Nephron (organoid): ENCODE data around the gene CASS4.
"Not testable (repeated sequence)": the region's sequence is repeated elsewhere in the genome, so short reads cannot be mapped to it uniquely, and the experiment has no call there.

Experiments used
- H3K27ac Mint-ChIP-seq, 3 experiments: 2 replicates each; pipeline ENCODE4 v1.8.0; 2020; ENCODE audit warnings: mixed read lengths in 3 of 3, mild to moderate bottlenecking in 2 of 3, moderate library complexity in 1 of 3
- H3K27me3 Mint-ChIP-seq: 2 replicates; pipeline ENCODE4 v1.8.0; 2021; ENCODE audit warnings: low read depth, mild to moderate bottlenecking, moderate library complexity, mixed read lengths
- H3K36me3 Mint-ChIP-seq: 2 replicates; pipeline ENCODE4 v1.8.0; 2020; ENCODE audit warnings: low read depth, mixed read lengths
- H3K4me1 Mint-ChIP-seq: 2 replicates; pipeline ENCODE4 v1.8.0; 2020; ENCODE audit warnings: mixed read lengths
- H3K4me3 Mint-ChIP-seq, 3 experiments: 2 replicates each; pipeline ENCODE4 v1.8.0; 2020; ENCODE audit warnings: mild to moderate bottlenecking in 3 of 3, mixed read lengths in 3 of 3, moderate library complexity in 2 of 3
- H3K9me3 Mint-ChIP-seq: 2 replicates; pipeline ENCODE4 v1.8.0; 2020; ENCODE audit warnings: mixed read lengths
- CTCF ChIP-seq, 3 experiments: fragments of 200-600 bp; sonication (generic); IDR thresholded peaks; one replicate each; pipeline ENCODE4 v1.5.0; 2021; ENCODE audit warnings: antibody characterized with exemption in 3 of 3; ENCODE audit not compliant: unreplicated experiment in 3 of 3

The CASS4 gene

DNA sequence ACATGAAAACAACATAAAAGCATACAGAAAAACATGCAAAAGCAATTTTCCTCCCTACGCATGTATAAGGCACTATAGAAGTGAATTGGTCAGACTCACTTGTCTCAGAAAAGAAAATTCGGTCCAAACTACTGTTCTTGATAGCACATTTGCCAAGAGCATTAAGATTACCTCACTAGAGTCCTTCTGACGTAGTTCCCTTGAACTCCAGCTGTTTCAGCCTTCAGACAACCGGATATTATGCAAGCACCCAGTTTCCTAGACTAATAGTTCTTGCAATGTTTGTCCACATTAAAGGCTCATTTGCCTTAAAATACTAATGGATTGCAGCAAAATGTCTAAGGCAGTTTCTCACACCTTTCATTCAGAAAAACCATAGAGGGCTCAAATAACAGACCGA lies 2.5 kb upstream of the CASS4 start:
- no peak overlapping the region for H3K4me3 Mint-ChIP-seq
- peak overlapping the region; percentile 94 to 98 (median 96) for H3K27ac Mint-ChIP-seq
- H3K27me3 Mint-ChIP-seq: no peaks in the 10 kb centered on the region
- no peaks in the 10 kb centered on the region for H3K9me3 Mint-ChIP-seq
- no peak for TF ChIP-seq CTCF (IDR thresholded peaks at IDR 0.05; ENCODE audit: unreplicated experiment in 3 of 3)
- peaks cover 23% of the 10 kb centered on the region for H3K4me1 Mint-ChIP-seq
- H3K36me3 Mint-ChIP-seq: peaks cover 42% of the 10 kb centered on the region

DNA sequence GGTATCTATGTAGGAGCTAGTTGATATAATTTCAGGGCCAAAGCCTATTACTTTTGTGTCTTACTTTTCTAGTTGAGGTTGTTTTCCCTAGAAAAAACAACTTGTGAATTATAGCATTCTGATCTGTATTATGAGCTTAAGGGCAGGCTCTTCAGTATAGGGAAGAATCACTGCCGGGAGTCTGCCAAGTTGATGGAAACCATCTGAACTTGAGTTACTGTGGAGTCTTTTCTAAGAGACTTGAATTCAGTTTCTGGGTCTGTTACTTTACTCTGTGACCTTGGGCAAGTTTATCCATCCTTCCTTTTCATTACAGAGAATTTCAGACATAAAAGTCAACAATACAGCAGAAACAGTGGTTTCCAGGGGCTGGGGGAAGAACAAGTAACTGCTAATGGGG lies 2.1 kb upstream of the CASS4 start:
- peak overlapping the region; percentile 94 to 98 (median 96) for H3K27ac Mint-ChIP-seq
- peaks cover 23% of the 10 kb centered on the region for H3K4me1 Mint-ChIP-seq
- H3K27me3 Mint-ChIP-seq: no peaks in the 10 kb centered on the region
- H3K9me3 Mint-ChIP-seq: no peaks in the 10 kb centered on the region
- no peak for TF ChIP-seq CTCF (IDR thresholded peaks at IDR 0.05; ENCODE audit: unreplicated experiment in 3 of 3)
- peak overlapping the region in 1 of 3 experiments; percentile 34 for H3K4me3 Mint-ChIP-seq
- H3K36me3 Mint-ChIP-seq: peaks cover 42% of the 10 kb centered on the region

- H3K9me3 Mint-ChIP-seq, H3K27me3 Mint-ChIP-seq: not testable (repeated sequence)
- H3K4me3 Mint-ChIP-seq: peak overlapping the region in 2 of 3 experiments; percentile 57 to 76
- peaks cover 23% of the 10 kb centered on the region for H3K4me1 Mint-ChIP-seq
- H3K36me3 Mint-ChIP-seq: peaks cover 31% of the 10 kb centered on the region
- peak overlapping the region; percentile 86 to 96 (median 91) for H3K27ac Mint-ChIP-seq
Observed at GRCh38 chr20:56411287-56411686, 773 bp upstream of the CASS4 start.

DNA sequence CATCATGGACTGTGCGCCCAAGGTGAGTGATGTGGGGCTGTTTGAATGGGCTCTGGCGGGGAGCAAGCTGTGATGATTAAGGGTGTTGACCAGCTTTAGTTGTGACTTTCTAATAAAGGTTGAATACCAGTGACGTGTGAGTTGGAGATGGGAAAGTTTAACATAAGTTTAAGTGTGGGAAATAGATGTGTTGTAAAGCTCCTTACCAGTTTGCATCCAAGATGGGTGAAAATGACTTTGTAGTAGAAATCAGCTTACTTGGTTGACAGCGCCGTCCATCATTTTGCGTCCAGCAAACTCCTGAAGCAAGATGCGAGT lies 372 bp downstream of the CASS4 start:
- peaks cover 23% of the 10 kb centered on the region for H3K4me1 Mint-ChIP-seq
- H3K36me3 Mint-ChIP-seq: peaks cover 23% of the 10 kb centered on the region
- no peaks in the 10 kb centered on the region for H3K27me3 Mint-ChIP-seq
- H3K9me3 Mint-ChIP-seq: no peaks in the 10 kb centered on the region
- H3K4me3 Mint-ChIP-seq: peak overlapping the region; percentile 47 to 76 (median 57)
- TF ChIP-seq CTCF (IDR thresholded peaks at IDR 0.05; ENCODE audit: unreplicated experiment in 3 of 3): no peak
- H3K27ac Mint-ChIP-seq: peak overlapping the region; percentile 86 to 96 (median 91)

- Mint-ChIP-seq H3K27me3 (no peaks in the 10 kb centered on the region), H3K36me3 (peaks cover 23% of the 10 kb centered on the region), H3K27ac (peak overlapping the region; percentile 86 to 96 (median 91)), H3K4me1 (peaks cover 23% of the 10 kb centered on the region), H3K4me3 (peak overlapping the region in 2 of 3 experiments; percentile 57 to 76), H3K9me3 (no peaks in the 10 kb centered on the region)
- no peak for TF ChIP-seq CTCF (IDR thresholded peaks at IDR 0.05; ENCODE audit: unreplicated experiment in 3 of 3)
Observed at GRCh38 chr20:56412949-56413348, 889 bp downstream of the CASS4 start.

GRCh38 chr20:56414842-56415765 lies 3.0 kb downstream of the CASS4 start:
- TF ChIP-seq CTCF (IDR thresholded peaks at IDR 0.05; ENCODE audit: unreplicated experiment in 3 of 3): no peak
- Mint-ChIP-seq H3K9me3 (no peaks in the 10 kb centered on the region), H3K4me1 (peaks cover 19% of the 10 kb centered on the region), H3K27ac (no peak overlapping the region), H3K27me3 (no peaks in the 10 kb centered on the region), H3K4me3 (no peak overlapping the region), H3K36me3 (peaks cover 21% of the 10 kb centered on the region)
